ENCODE measurements around the gene SSTR3. TPM values are rescaled to one million over a fixed set of nuclear protein-coding genes. Genes with fewer than 3 reads are reported as not detected.

Gene SSTR3
- total RNA-seq, 1 donor from 2014 or later: not detected

GRCh38 chr22:37218399-37218770 lies 6.1 kb upstream of the SSTR3 start:
- DNase-seq (no peak), ATAC-seq (ENCODE audit: poor library complexity) (no peak)
- intact Hi-C loops (cut with DNase I): no loop called here

- no peak for DNase-seq
- no peak for ATAC-seq (ENCODE audit: poor library complexity)
- intact Hi-C loops (cut with DNase I): no loop called here
Measured at GRCh38 chr22:37215890-37216289, 3.6 kb upstream of the SSTR3 start.

DNA sequence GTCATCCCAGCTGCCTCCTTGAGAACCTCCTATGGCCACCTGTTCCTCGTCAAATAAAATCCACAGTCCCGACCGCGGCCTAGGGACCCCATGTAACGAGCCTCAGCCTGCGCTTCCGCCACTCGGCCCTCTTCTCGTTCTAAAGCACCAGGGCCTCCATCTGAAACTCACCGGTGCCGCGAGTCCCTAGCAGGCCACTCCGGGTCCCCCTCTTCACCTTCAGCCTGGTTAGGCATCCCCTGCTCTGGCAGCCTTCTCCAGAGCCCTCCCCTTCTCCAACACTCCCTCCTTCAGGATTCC lies 2.4 kb upstream of the SSTR3 start:
- no peak for ATAC-seq (ENCODE audit: poor library complexity)
- DNase-seq: no peak
- intact Hi-C loops (cut with DNase I): no loop called here

DNA sequence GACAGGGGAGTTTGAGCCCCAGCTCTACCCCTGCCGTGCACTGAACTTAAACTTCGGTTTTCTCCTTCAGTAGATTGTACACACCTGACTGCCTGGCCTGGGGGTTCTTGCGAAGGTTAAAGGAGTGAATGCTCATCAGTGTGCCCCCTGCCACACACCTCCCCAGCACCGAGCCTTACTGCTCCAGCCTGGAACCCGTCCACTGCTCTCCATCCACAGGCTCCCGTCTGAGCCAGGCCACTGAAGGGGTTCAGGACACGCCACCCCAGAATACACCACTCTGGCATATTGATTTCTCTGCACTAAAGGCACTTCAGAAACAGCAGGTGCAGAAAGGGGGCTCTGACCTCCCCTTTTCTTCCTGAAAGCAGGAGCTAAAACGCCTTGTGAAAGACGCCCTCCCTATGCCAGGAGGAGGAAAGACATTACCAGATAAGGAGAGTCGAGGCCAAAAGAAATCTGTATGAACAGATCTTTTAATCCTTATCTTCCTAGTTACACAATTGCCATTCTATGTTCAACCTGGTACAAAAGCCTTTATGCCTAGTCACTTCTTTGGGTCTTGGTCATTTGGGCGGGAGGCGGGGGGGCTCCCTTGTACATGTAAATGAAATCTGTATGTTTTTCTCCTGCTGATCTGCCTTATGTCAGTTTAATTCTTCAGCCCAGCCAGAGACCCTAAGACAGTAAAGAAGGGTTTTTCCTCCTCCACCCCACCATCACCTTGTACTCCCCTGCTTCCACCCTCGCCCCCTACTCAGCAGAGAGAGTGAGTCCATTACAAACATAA lies 1.9 kb upstream of the SSTR3 start:
- ATAC-seq (ENCODE audit: poor library complexity) (no peak), DNase-seq (no peak)
- intact Hi-C loops (cut with DNase I): no loop called here

GRCh38 chr22:37213218-37213855 lies 1.1 kb upstream of the SSTR3 start:
- ATAC-seq (ENCODE audit: poor library complexity) (no peak), DNase-seq (no peak)
- intact Hi-C loops (cut with DNase I): no loop called here

DNA sequence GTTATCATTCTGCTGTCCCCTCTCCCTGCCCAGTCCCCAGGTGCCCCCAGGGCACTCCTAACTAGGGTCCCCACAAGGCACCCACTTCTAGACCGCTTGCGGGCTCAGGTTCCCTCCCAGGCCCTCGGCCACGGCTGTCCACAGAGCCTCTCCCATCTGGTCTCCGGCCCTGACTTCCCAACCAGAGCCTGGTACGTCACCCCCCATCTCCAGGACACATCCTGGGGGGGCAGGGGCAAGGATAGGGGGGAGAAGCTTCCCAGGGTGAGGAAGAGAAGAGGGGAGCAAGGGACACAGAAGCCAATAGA lies 457 bp downstream of the SSTR3 start:
- DNase-seq (no peak), ATAC-seq (ENCODE audit: poor library complexity) (no peak)
- intact Hi-C loops (cut with DNase I): no loop called here

DNA sequence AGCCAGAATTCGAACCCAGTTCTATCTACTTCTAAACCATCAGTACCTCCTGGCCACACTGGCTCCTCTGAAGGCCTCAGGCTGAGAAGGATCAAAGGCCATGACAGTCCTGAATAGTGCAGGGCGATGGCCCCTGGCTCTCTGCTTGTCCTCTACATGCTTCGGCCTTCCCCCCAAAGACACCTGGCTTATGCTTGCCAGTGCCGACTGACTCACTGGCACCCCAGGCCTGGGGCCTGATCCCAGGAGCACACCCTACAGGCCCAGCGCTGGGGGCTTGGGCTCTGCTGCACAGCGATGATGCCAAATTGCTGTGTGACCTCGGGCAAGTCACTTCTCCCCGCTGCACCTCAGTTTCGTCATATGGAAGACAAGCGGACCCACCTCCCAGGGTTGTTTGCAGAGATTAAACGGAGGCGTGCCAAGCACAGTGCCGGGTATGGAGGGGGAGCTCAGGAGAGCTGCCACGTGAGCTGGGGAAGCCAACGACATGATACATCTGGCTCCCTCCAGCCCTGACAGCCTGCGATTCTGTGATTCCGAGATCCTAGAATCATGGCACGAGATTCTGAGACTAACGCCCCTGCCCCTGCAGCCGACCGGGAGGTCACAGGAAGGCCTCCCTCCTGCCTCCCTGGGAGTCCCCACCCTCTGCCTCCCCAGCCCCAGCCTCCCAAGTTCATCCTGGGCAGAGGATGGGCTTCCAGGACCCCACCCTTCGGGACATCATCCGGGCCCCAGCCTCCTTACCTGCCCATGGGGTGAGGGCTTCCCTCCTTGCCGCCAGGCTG lies 1.0 kb downstream of the SSTR3 start:
- DNase-seq (no peak), ATAC-seq (ENCODE audit: poor library complexity) (no peak)
- intact Hi-C loops (cut with DNase I): no loop called here

DNA sequence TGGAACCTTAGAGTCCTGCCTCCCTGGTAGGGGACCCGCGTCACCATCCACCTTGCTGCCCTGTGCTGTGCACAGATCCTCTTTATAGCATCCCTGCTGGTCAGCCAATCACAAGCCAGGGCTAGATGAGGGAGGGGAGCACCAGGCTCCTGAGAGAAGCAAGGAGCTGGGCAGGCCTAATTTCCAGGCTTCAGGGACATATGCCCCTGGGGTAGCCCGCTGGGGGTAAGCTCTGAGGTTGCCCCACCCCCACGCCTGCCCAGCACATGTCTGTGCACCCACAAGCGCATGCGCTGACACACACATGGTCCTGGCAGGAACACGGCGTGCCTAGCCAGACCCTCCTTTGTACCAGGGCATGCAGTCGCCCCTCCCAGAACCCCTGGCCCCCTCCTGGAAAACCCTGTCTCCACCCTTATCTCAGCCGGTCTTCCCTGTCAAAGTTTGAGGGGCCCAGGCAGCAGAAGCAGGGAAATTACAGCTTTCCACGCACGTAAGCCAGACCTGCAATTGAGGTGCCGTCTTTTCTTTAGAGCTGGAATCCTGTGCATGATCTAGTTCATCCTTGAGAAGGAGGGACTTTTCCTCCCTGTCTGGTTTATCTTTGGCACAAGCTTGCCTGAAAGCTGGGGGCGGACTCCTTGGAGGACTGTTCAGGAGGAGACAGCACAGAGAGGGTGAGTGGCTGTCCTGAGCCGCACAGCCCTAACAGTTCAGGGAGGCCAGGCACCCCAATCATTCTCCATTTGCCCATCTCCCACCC lies 2.1 kb downstream of the SSTR3 start:
- no peak for DNase-seq
- intact Hi-C loops (cut with DNase I): no loop called here
- ATAC-seq (ENCODE audit: poor library complexity): no peak

DNA sequence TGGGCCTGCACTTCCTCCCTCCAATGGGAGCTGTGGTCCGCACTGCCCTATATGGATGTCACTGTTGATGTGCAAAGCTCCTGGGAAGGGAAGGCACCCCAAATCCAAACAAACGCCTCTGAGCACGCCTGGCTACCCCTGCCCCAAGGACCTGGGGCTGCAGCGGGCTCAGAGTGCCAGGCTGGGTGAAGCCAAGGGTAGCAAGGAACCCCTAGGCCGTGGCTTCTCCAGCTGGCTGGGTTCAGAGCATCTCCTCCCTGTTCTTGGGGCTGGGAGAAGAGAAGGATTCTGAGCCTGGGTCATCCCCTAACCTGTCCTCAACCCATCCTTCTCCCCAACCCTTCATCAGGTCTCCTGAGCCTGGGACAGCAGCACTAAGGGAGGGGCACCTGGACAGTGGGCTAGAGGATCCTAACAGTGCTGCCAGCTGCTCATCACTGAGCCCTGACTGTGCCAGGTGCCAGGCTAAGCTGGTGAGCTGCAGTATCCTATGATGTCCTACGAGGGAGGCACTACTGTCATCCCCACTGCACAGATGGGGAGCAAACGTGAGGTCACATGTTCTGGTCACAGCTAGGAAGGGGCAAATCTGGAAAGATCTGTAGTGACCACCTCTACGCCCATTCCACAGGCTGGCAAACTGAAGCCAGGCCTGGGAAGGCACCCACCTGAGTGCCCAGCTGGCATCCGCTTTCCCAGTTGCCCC lies 3.0 kb downstream of the SSTR3 start:
- ATAC-seq (ENCODE audit: poor library complexity) (no peak), DNase-seq (no peak)
- intact Hi-C loops (cut with DNase I): no loop called here

DNA sequence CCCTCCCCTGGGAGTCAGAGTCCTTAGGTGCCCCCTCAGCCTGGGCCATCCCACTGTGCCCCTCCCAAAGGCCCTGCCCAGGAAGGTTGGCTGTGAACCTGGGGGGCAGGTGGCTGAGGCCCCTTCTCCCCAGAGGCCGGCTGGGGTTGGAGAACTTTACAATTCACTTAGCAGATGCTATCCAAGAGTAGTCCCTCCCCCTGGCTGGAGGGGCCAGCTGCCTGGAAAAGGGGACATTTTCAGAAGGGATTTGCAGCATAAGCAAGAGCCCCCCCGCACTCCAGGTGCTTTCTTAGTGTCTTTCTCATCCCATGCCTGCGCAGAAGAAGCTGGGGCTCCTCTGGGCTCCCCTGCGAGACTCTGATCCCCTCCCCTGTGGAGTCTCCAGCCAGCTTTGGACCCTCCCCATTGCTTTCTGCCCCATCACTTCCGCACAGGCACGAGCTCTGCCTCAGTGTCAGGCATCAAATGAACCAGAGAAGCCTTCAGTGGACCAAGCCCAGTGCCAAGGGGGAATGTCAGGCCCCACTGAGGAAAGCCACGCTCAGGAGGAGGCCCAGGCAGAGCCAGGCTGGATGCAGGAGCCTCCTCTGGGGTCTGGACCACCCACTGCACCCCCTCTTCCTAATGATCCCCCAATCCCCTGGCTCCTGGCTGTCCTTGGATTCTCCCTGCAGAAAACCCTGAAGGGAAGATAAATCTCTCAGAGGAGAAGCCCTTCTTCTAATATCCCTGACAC lies 3.7 kb downstream of the SSTR3 start:
- intact Hi-C loops (cut with DNase I): no loop called here
- no peak for DNase-seq

DNA sequence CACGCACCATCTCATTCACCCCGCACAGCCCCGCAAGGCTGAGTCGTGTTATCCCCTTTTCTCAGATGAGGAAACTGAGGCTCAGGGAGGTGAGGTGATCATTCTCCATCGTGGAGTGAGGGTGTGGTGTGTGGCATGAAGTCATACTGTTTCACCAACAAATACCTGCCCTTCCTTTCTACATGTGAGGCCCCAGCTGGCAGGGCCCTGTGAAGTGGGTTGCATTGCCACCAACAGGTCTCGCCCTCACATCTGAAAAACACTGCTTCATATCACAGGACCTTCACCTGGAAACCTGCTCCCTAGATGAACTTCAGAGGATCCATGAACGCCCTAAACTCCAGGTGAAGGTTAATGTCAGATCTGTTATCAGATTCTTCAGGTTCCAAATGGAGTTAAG lies 4.3 kb downstream of the SSTR3 start:
- DNase-seq (no peak), ATAC-seq (ENCODE audit: poor library complexity) (no peak)
- intact Hi-C loops (cut with DNase I): no loop called here

More for the DNA sequence above, 3.7 kb downstream of the SSTR3 start:
- no peak for ATAC-seq (ENCODE audit: poor library complexity)

GRCh38 chr22:37206841-37207821 lies 5.1 kb downstream of the SSTR3 start:
- ATAC-seq (ENCODE audit: poor library complexity) (no peak), DNase-seq (no peak)
- intact Hi-C loops (cut with DNase I): no loop called here

DNA sequence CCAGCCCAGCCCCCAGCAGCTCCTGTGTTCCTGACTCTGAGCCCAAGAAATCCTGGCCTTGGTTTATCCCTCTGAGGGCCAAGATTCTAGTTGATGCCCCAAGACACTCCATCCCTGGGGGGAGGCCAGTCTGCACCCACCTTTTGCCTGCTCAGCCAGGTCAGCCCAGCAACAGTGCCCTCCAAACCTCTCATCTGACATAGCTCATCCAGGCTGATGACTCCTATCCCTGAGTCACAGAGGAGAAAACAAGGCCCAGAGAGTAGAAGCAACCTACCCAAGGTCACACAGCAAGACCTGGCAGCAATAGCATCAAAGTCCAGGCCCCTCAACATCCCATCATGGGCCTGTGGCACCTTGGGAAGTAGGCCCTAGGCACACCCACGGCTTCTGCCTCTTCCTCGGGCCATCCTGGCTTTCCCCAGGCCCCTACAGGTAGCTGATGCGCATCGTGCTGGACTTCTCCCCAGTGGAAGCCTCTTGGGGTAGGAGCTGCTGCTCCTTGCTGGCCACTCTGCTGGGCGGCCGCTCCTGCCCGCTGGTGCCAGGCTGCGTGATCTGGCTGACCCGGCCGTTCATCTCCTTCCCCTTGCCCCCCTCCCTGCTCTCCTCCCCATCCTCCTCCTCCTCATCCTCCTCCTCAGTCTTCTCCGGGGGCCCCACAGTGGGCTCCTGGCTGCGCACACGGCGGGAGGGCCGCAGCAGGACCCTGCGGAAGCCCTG lies 6.0 kb downstream of the SSTR3 start:
- intact Hi-C loops (cut with DNase I): no loop called here
- DNase-seq: no peak
- no peak for ATAC-seq (ENCODE audit: poor library complexity)

GRCh38 chr22:37205046-37205445 lies 7.2 kb downstream of the SSTR3 start:
- intact Hi-C loops (cut with DNase I): no loop called here
- DNase-seq (no peak), ATAC-seq (ENCODE audit: poor library complexity) (no peak)

GRCh38 chr22:37204045-37204655 lies 8.1 kb downstream of the SSTR3 start:
- intact Hi-C loops (cut with DNase I): loop anchor here (5.0 kb wide), 1 partner anchor 127 kb away; no protein-coding TSS in a partner anchor
- ATAC-seq (ENCODE audit: poor library complexity) (no peak), DNase-seq (no peak)

Measured in Right ventricle myocardium superior (tissue), 1 donor.